Kidney epithelial cell (primary cell): ENCODE measurements around the gene G6PD. TPM values are rescaled to one million over a fixed set of nuclear protein-coding genes. Genes with fewer than 3 reads are reported as not detected.
"Not testable (repeated sequence)": the region's sequence is repeated elsewhere in the genome, so short reads cannot be mapped to it uniquely, and the experiment has no call there.

Experiments
- DNase-seq: peaks from one replicate; pipeline ENCODE4 v3.0.0-alpha.2; 2010; ENCODE audit warnings: low read depth
- H3K27me3 ChIP-seq: 2 replicates; pipeline ENCODE4 v1.6.0; 2011; ENCODE audit warnings: low read length; ENCODE audit not compliant: control insufficient read depth, insufficient read depth
- H3K36me3 ChIP-seq: 2 replicates; pipeline ENCODE4 v1.5.1; 2011; ENCODE audit warnings: low read length; ENCODE audit not compliant: control insufficient read depth, insufficient read depth
- H3K4me3 ChIP-seq: 2 replicates; pipeline ENCODE4 v1.5.1; 2011; ENCODE audit warnings: low read depth, mild to moderate bottlenecking, control low read depth, low read length
- CTCF ChIP-seq: IDR thresholded peaks from 2 replicates; pipeline ENCODE4 v1.5.1; 2011; ENCODE audit warnings: mild to moderate bottlenecking, moderate library complexity, low read length, control low read depth, inconsistent platforms; ENCODE audit not compliant: insufficient read depth, poor library complexity, severe bottlenecking
- total RNA-seq: library from RNA; depleted of rRNA; stranded (reverse); fragments of >200 nt; gene quantifications from 2 replicates; pipeline ENCODE4 v1.2.3, GENCODE V29; 2015

The G6PD gene
- total RNA-seq, 1 donor from 2014 or later: 39.2 TPM

- not testable (repeated sequence) for H3K27me3 ChIP-seq, DNase-seq, H3K4me3 ChIP-seq, H3K36me3 ChIP-seq
These were observed 26.4 kb upstream of the G6PD start for GRCh38 chrX:154573061-154573460.

- not testable (repeated sequence) for H3K36me3 ChIP-seq, H3K4me3 ChIP-seq, DNase-seq, H3K27me3 ChIP-seq
These were observed 23.7 kb upstream of the G6PD start for GRCh38 chrX:154570361-154570760.

GRCh38 chrX:154562295-154562694 is 15.6 kb upstream of the G6PD start:
- H3K27me3 ChIP-seq, H3K36me3 ChIP-seq, H3K4me3 ChIP-seq, DNase-seq: not testable (repeated sequence)

GRCh38 chrX:154560326-154560725 is 13.7 kb upstream of the G6PD start:
- H3K4me3 ChIP-seq, H3K27me3 ChIP-seq, DNase-seq, H3K36me3 ChIP-seq: not testable (repeated sequence)

- H3K36me3 ChIP-seq, DNase-seq, H3K4me3 ChIP-seq, H3K27me3 ChIP-seq: not testable (repeated sequence)
These were observed 12.2 kb upstream of the G6PD start for GRCh38 chrX:154558896-154559295.

- H3K36me3 ChIP-seq, DNase-seq, H3K4me3 ChIP-seq, H3K27me3 ChIP-seq: not testable (repeated sequence)
These were observed 11.5 kb upstream of the G6PD start for GRCh38 chrX:154558060-154558690.

- H3K27me3 ChIP-seq, H3K36me3 ChIP-seq, H3K4me3 ChIP-seq, DNase-seq: not testable (repeated sequence)
These were observed 5.6 kb upstream of the G6PD start for GRCh38 chrX:154552112-154552806.

GRCh38 chrX:154549766-154550165 is 3.1 kb upstream of the G6PD start:
- Histone ChIP-seq H3K4me3 (no peak overlapping the region), H3K27me3 (no peaks in the 10 kb centered on the region), H3K36me3 (no peaks in the 10 kb centered on the region)
- no peak for DNase-seq
- no peak for TF ChIP-seq CTCF

- no peak for DNase-seq
- TF ChIP-seq CTCF: no peak
These were observed 1.3 kb upstream of the G6PD start for GRCh38 chrX:154548028-154548316.

More at GRCh38 chrX:154548028-154548316, 1.3 kb upstream of the G6PD start:
- Histone ChIP-seq H3K27me3 (no peaks in the 10 kb centered on the region), H3K4me3 (peak overlapping the region; percentile 62), H3K36me3 (no peaks in the 10 kb centered on the region)
